OCI-LY3 (cell line): ENCODE data around the gene PAGR1.

ENCODE experiments used
- H2AFZ ChIP-seq: fragments of 200-600, 300-600 bp; shearing (Covaris generic); 2 replicates; pipeline ENCODE4 v1.6.0; 2014; ENCODE audit warnings: antibody characterized with exemption, low read depth, low read length
- H3K27ac ChIP-seq: fragments of 200-600, 300-600 bp; sonication (generic); 2 replicates; pipeline ENCODE4 v1.5.1; 2014; ENCODE audit warnings: mild to moderate bottlenecking, low read length, moderate library complexity, mixed read lengths
- H3K27me3 ChIP-seq: fragments of 200-600, 300-600 bp; sonication (generic); 2 replicates; pipeline ENCODE4 v1.6.1; 2014; ENCODE audit warnings: low read depth, low read length, mixed read lengths
- H3K36me3 ChIP-seq: fragments of 200-600, 300-600 bp; sonication (generic); replicated peaks from 2 replicates; pipeline ENCODE3; 2014; ENCODE audit warnings: low read depth, low read length, mixed read lengths
- H3K4me1 ChIP-seq: fragments of 300-600, 200-600 bp; sonication (generic); 2 replicates; pipeline ENCODE4 v1.6.1; 2014; ENCODE audit warnings: low read length, mixed read lengths
- H3K4me2 ChIP-seq: fragments of 200-600, 300-600 bp; sonication (generic); 2 replicates; pipeline ENCODE4 v1.6.1; 2014; ENCODE audit warnings: low read length, mixed read lengths
- H3K4me3 ChIP-seq: fragments of 300-600, 200-600 bp; sonication (generic); 2 replicates; pipeline ENCODE4 v1.5.1; 2014; ENCODE audit warnings: antibody characterized with exemption, mild to moderate bottlenecking, low read length, moderate library complexity
- H3K79me2 ChIP-seq: fragments of 300-600, 200-600 bp; shearing (Covaris generic); 2 replicates; pipeline ENCODE4 v1.6.1; 2014; ENCODE audit warnings: mild to moderate bottlenecking, low read length, mixed read lengths
- H3K9ac ChIP-seq: fragments of 300-600, 200-600 bp; shearing (Covaris generic); 2 replicates; pipeline ENCODE4 v1.6.0; 2014; ENCODE audit warnings: mild to moderate bottlenecking, low read length, moderate library complexity
- H3K9me3 ChIP-seq: fragments of 200-600, 300-600 bp; shearing (Covaris generic); 2 replicates; pipeline ENCODE4 v1.6.1; 2014; ENCODE audit warnings: low read length, mixed read lengths; ENCODE audit not compliant: insufficient read depth
- H4K20me1 ChIP-seq: fragments of 200-600, 300-600 bp; sonication (generic); 2 replicates; pipeline ENCODE4 v1.6.1; 2016; ENCODE audit warnings: low read length, mixed read lengths; ENCODE audit not compliant: insufficient read depth
- EZH2phosphoT487 ChIP-seq: fragments of 200-600 bp; shearing (Covaris generic); IDR thresholded peaks from 2 replicates; pipeline ENCODE4 v1.6.1; 2018; ENCODE audit warnings: antibody characterized with exemption, mixed run types, low read depth
- TF ChIP-seq, protein P1 (sequence below): fragments of 200-600, 300-600 bp; sonication (generic); IDR thresholded peaks from 2 replicates; pipeline ENCODE4 v1.5.1; 2014; ENCODE audit warnings: antibody characterized with exemption, low read length, low read depth

Gene PAGR1

DNA sequence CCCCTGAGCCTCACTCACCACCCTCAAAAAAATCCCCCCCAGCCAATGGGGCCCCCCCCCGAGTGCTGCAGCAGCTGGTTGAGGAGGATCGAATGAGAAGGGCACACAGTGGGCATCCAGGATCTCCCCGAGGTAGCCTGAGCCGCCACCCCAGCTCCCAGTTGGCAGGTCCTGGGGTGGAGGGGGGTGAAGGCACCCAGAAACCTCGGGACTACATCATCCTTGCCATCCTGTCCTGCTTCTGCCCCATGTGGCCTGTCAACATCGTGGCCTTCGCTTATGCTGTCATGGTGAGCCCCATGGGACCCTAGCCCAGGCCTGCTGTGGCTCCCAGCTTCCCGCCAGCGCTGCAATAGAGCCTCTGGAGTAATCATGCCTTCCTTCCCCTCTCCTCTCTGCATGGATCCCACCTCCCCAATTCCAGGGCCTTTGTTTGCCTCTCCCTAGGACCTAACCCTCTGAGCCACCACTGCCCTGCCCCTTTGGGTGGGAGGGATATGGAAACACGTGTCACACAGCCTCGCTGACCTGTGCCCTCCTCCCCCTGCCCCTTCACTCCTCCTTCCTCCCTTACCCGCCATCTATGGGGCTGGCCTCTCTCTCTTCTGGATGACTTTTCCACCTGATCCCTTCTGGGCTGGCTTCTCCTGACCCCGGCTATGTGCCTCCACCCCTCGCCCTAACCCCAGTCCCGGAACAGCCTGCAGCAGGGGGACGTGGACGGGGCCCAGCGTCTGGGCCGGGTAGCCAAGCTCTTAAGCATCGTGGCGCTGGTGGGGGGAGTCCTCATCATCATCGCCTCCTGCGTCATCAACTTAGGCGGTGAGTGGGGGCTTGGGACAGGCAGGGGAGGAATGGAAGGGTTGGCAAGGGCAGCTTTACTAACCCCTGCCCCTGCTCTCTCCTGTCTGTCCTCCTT lies 2.0 kb upstream of the PAGR1 start:
- Histone ChIP-seq H3K9ac (no peak overlapping the region), H3K27ac (no peak overlapping the region), H2AFZ (no peak overlapping the region), H3K27me3 (no peaks in the 10 kb centered on the region), H3K9me3 (no peaks in the 10 kb centered on the region), H3K4me2 (no peak overlapping the region), H3K36me3 (peaks cover 26% of the 10 kb centered on the region), H3K4me3 (no peak overlapping the region), H3K79me2 (peaks cover 23% of the 10 kb centered on the region), H4K20me1 (peaks cover 14% of the 10 kb centered on the region), H3K4me1 (peaks cover 36% of the 10 kb centered on the region)
- no peak for TF ChIP-seq EZH2phosphoT487
- TF ChIP-seq, protein P1, sequence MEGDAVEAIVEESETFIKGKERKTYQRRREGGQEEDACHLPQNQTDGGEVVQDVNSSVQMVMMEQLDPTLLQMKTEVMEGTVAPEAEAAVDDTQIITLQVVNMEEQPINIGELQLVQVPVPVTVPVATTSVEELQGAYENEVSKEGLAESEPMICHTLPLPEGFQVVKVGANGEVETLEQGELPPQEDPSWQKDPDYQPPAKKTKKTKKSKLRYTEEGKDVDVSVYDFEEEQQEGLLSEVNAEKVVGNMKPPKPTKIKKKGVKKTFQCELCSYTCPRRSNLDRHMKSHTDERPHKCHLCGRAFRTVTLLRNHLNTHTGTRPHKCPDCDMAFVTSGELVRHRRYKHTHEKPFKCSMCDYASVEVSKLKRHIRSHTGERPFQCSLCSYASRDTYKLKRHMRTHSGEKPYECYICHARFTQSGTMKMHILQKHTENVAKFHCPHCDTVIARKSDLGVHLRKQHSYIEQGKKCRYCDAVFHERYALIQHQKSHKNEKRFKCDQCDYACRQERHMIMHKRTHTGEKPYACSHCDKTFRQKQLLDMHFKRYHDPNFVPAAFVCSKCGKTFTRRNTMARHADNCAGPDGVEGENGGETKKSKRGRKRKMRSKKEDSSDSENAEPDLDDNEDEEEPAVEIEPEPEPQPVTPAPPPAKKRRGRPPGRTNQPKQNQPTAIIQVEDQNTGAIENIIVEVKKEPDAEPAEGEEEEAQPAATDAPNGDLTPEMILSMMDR = no peak

DNA sequence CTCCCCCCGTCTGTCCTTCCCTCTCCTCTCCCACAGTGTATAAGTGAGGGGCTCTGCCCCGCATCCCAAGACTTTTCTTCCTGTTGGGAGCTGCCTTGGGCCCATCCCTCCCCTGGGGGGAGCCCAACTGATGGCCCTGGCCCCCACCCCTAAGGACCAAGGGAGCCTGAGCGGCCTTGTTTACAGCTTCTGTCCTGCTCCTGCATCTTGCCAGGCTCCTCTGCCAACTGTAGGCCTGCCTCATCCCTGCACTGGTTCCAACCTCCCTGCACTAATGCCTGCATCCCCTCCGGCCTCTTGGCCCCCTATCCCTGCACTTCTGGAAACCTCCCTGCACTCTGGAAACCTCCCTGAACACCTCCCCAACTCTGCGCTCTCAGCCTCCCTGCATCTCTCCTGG lies 1.4 kb upstream of the PAGR1 start:
- TF ChIP-seq, protein P1 = no peak
- TF ChIP-seq EZH2phosphoT487 = no peak
- H3K9me3 ChIP-seq = no peaks in the 10 kb centered on the region
- peak overlapping the region; percentile 83 for H3K4me2 ChIP-seq
- peaks cover 24% of the 10 kb centered on the region for H3K79me2 ChIP-seq
- peaks cover 36% of the 10 kb centered on the region for H3K4me1 ChIP-seq
- H3K27me3 ChIP-seq = no peaks in the 10 kb centered on the region
- H2AFZ ChIP-seq = no peak overlapping the region
- peaks cover 9% of the 10 kb centered on the region for H4K20me1 ChIP-seq
- H3K9ac ChIP-seq = peak overlapping the region; percentile 92; the same call in 1 of the 2 replicates
- peaks cover 26% of the 10 kb centered on the region for H3K36me3 ChIP-seq
- H3K4me3 ChIP-seq = peak overlapping the region; percentile 91; the same call in 1 of the 2 replicates
- no peak overlapping the region for H3K27ac ChIP-seq

DNA sequence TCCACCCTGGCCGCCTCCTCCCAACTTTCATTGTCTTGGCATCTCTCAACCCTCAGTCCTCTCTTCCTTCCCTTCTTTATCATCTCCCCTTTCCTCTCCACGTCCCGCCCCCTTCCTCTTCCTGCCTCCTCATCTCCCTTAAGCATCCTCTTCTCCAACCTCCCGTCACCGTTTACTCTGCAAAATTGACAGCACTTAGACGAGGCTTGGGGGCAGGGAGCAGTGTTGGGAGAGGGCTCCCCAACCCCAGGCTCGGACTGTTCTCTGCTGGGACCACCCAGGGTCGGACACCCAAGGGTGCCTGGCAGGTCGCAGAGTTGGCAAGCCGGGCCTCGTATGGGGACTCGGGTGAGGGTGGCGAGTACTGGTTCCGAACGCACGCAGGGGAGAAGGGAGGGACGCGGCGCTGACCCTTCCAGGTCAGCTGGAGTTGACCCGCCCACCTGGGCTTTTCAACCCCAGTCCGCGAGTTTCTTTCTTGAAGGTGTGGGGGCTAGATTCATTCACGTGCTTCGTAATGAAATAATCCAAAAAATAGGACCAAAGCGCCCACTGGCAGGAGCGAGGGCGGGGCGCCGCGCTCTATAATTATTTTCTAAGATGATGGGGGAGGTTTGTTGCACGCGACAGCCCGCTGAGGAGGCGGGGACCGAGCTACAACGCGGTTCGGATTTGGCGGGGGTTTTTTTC lies 775 bp upstream of the PAGR1 start:
- Histone ChIP-seq H3K9ac (peak overlapping the region; percentile 92), H3K4me2 (peak overlapping the region; percentile 83), H3K4me3 (peak overlapping the region; percentile 91), H3K27me3 (no peaks in the 10 kb centered on the region), H3K9me3 (no peaks in the 10 kb centered on the region), H3K4me1 (peaks cover 37% of the 10 kb centered on the region), H3K79me2 (peaks cover 24% of the 10 kb centered on the region), H3K36me3 (peaks cover 23% of the 10 kb centered on the region), H3K27ac (peak overlapping the region; percentile 75; the same call in 1 of the 2 replicates), H2AFZ (peak overlapping the region; percentile 44; the same call in 1 of the 2 replicates), H4K20me1 (peaks cover 14% of the 10 kb centered on the region)
- TF ChIP-seq, protein P1 = no peak
- no peak for TF ChIP-seq EZH2phosphoT487
